Measurements from ENCODE around the gene MCF2L. TPM values are rescaled to one million over a fixed set of nuclear protein-coding genes. Genes with fewer than 3 reads are reported as not detected.

The MCF2L gene
- total and polyA plus RNA-seq, 2 experiments from 2014 or later: 4.8 to 25.6 TPM

DNA sequence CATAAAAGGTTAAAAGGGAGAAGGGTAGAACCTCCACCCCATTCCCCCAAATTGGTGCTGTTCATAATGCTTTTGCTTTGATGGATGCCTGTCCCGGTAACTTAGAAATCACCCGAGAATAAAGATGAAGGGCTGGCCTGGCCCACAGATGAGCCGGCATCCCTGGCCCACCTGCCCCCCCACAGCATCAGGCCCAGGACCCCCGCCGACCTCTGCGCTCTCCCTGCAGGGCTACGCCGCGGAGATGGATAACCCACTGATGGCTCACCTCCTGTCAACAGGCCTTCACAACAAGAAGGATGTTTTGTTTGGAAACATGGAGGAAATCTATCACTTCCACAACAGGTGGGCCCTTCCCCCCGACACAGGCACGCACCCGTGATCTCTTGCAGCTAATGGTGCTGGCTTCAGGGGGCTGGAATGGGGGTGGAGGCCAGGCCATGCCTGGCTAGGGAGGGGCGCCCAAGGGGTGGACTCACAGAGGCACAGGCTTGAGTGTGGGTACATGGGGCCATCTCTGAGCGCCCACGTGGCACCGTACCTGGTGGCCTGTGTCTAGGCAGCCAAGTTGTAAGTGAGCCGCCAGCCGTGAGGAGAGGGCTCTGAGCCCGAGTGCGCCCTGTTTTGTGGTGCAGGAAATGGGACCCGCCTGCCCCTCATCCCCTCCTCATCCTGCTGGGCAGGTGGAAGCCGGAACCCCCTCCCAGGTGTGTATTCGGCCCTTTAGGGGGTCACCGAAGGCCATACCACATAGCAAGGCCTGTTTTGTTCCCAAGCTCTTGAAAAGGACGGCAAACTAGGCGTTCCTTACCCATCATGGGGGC is 113.4 kb downstream of the MCF2L start (continued):
- TF ChIP-seq, protein P1, sequence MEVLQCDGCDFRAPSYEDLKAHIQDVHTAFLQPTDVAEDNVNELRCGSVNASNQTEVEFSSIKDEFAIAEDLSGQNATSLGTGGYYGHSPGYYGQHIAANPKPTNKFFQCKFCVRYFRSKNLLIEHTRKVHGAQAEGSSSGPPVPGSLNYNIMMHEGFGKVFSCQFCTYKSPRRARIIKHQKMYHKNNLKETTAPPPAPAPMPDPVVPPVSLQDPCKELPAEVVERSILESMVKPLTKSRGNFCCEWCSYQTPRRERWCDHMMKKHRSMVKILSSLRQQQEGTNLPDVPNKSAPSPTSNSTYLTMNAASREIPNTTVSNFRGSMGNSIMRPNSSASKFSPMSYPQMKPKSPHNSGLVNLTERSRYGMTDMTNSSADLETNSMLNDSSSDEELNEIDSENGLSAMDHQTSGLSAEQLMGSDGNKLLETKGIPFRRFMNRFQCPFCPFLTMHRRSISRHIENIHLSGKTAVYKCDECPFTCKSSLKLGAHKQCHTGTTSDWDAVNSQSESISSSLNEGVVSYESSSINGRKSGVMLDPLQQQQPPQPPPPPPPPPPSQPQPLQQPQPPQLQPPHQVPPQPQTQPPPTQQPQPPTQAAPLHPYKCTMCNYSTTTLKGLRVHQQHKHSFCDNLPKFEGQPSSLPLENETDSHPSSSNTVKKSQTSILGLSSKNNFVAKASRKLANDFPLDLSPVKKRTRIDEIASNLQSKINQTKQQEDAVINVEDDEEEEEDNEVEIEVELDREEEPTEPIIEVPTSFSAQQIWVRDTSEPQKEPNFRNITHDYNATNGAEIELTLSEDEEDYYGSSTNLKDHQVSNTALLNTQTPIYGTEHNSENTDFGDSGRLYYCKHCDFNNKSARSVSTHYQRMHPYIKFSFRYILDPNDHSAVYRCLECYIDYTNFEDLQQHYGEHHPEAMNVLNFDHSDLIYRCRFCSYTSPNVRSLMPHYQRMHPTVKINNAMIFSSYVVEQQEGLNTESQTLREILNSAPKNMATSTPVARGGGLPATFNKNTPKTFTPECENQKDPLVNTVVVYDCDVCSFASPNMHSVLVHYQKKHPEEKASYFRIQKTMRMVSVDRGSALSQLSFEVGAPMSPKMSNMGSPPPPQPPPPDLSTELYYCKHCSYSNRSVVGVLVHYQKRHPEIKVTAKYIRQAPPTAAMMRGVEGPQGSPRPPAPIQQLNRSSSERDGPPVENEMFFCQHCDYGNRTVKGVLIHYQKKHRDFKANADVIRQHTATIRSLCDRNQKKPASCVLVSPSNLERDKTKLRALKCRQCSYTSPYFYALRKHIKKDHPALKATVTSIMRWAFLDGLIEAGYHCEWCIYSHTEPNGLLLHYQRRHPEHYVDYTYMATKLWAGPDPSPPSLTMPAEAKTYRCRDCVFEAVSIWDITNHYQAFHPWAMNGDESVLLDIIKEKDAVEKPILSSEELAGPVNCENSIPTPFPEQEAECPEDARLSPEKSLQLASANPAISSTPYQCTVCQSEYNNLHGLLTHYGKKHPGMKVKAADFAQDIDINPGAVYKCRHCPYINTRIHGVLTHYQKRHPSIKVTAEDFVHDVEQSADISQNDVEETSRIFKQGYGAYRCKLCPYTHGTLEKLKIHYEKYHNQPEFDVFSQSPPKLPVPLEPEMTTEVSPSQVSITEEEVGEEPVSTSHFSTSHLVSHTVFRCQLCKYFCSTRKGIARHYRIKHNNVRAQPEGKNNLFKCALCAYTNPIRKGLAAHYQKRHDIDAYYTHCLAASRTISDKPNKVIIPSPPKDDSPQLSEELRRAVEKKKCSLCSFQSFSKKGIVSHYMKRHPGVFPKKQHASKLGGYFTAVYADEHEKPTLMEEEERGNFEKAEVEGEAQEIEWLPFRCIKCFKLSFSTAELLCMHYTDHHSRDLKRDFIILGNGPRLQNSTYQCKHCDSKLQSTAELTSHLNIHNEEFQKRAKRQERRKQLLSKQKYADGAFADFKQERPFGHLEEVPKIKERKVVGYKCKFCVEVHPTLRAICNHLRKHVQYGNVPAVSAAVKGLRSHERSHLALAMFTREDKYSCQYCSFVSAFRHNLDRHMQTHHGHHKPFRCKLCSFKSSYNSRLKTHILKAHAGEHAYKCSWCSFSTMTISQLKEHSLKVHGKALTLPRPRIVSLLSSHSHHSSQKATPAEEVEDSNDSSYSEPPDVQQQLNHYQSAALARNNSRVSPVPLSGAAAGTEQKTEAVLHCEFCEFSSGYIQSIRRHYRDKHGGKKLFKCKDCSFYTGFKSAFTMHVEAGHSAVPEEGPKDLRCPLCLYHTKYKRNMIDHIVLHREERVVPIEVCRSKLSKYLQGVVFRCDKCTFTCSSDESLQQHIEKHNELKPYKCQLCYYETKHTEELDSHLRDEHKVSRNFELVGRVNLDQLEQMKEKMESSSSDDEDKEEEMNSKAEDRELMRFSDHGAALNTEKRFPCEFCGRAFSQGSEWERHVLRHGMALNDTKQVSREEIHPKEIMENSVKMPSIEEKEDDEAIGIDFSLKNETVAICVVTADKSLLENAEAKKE (CRISPR knock-in tag; IDR thresholded peaks at IDR 0.05): no peak
- TF ChIP-seq ZNF114 (CRISPR knock-in tag; IDR thresholded peaks at IDR 0.05): no peak
- no peak for TF ChIP-seq NANOG (IDR thresholded peaks at IDR 0.05; ENCODE audit: borderline replicate concordance)
- TF ChIP-seq, protein P2, sequence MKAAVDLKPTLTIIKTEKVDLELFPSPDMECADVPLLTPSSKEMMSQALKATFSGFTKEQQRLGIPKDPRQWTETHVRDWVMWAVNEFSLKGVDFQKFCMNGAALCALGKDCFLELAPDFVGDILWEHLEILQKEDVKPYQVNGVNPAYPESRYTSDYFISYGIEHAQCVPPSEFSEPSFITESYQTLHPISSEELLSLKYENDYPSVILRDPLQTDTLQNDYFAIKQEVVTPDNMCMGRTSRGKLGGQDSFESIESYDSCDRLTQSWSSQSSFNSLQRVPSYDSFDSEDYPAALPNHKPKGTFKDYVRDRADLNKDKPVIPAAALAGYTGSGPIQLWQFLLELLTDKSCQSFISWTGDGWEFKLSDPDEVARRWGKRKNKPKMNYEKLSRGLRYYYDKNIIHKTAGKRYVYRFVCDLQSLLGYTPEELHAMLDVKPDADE (IDR thresholded peaks at IDR 0.05): no peak
- no peak for TF ChIP-seq STAT1 (IDR thresholded peaks at IDR 0.05; ENCODE audit: unreplicated experiment)
- no peak for TF ChIP-seq EZH2phosphoT487 (IDR thresholded peaks at IDR 0.05; ENCODE audit: unreplicated experiment)
- TF ChIP-seq, protein P3, sequence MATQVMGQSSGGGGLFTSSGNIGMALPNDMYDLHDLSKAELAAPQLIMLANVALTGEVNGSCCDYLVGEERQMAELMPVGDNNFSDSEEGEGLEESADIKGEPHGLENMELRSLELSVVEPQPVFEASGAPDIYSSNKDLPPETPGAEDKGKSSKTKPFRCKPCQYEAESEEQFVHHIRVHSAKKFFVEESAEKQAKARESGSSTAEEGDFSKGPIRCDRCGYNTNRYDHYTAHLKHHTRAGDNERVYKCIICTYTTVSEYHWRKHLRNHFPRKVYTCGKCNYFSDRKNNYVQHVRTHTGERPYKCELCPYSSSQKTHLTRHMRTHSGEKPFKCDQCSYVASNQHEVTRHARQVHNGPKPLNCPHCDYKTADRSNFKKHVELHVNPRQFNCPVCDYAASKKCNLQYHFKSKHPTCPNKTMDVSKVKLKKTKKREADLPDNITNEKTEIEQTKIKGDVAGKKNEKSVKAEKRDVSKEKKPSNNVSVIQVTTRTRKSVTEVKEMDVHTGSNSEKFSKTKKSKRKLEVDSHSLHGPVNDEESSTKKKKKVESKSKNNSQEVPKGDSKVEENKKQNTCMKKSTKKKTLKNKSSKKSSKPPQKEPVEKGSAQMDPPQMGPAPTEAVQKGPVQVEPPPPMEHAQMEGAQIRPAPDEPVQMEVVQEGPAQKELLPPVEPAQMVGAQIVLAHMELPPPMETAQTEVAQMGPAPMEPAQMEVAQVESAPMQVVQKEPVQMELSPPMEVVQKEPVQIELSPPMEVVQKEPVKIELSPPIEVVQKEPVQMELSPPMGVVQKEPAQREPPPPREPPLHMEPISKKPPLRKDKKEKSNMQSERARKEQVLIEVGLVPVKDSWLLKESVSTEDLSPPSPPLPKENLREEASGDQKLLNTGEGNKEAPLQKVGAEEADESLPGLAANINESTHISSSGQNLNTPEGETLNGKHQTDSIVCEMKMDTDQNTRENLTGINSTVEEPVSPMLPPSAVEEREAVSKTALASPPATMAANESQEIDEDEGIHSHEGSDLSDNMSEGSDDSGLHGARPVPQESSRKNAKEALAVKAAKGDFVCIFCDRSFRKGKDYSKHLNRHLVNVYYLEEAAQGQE (IDR thresholded peaks at IDR 0.05; ENCODE audit: unreplicated experiment): no peak
